Liver (tissue), 9 donors: Measurements from ENCODE around the gene SLC25A13. TPM values are rescaled to one million over a fixed set of nuclear protein-coding genes. Genes with fewer than 3 reads are reported as not detected.

Experiments used
- DNase-seq: peaks from one replicate; pipeline ENCODE4 v3.0.0-alpha.2; 2017; ENCODE audit warnings: low spot score
- H3K27ac ChIP-seq, 2 donors: one replicate each; pipeline ENCODE4 v1.7.0; 2013; ENCODE audit warnings: inconsistent platforms in 2 of 2, low read length in 2 of 2, control low read depth in 1 of 2, low read depth in 1 of 2, mild to moderate bottlenecking in 1 of 2
- H3K27me3 ChIP-seq, 4 donors: one replicate each; pipeline versions ENCODE4 v1.6.1 to v1.7.0; 2013; ENCODE audit warnings: low read length in 3 of 4, inconsistent platforms in 1 of 4, mild to moderate bottlenecking in 1 of 4, moderate library complexity in 1 of 4; ENCODE audit not compliant: control insufficient read depth in 4 of 4, insufficient read depth in 4 of 4
- H3K36me3 ChIP-seq, 4 donors: one replicate each; pipeline versions ENCODE4 v1.6.1 to v1.7.0; 2013; ENCODE audit warnings: low read length in 3 of 4, mild to moderate bottlenecking in 3 of 4, low read depth in 1 of 4, moderate library complexity in 1 of 4; ENCODE audit not compliant: control insufficient read depth in 4 of 4, insufficient read depth in 3 of 4
- H3K4me1 ChIP-seq, 4 donors: one replicate each; pipeline versions ENCODE4 v1.6.1 to v1.7.0; 2013; ENCODE audit warnings: low read length in 3 of 4, mild to moderate bottlenecking in 3 of 4, moderate library complexity in 1 of 4; ENCODE audit not compliant: control insufficient read depth in 4 of 4, insufficient read depth in 4 of 4
- H3K4me3 ChIP-seq, 3 donors: one replicate each; pipeline versions ENCODE4 v1.6.1 to v1.7.0; 2013; ENCODE audit warnings: low read length in 3 of 3, control low read depth in 1 of 3, low read depth in 1 of 3, mild to moderate bottlenecking in 1 of 3
- H3K9ac ChIP-seq, 2 donors: one replicate each; pipeline ENCODE4 v1.7.0; 2013; ENCODE audit warnings: low read length in 2 of 2, mild to moderate bottlenecking in 2 of 2, moderate library complexity in 2 of 2, control low read depth in 1 of 2, low read depth in 1 of 2
- H3K9me3 ChIP-seq, 4 donors: one replicate each; pipeline versions ENCODE4 v1.6.1 to v1.7.0; 2013; ENCODE audit warnings: low read length in 3 of 4; ENCODE audit not compliant: control insufficient read depth in 4 of 4
- ATF3 ChIP-seq: IDR thresholded peaks from 2 replicates; pipeline ENCODE4 v1.6.1; 2016; ENCODE audit warnings: antibody characterized with exemption
- CTCF ChIP-seq: fragments of 150-350 bp; IDR thresholded peaks from 2 replicates; pipeline ENCODE4 v1.5.1; 2017; ENCODE audit warnings: improper control_type of control experiment, low read depth, low read length; ENCODE audit not compliant: missing input control
- FOXA1 ChIP-seq: IDR thresholded peaks from 2 replicates; pipeline ENCODE4 v1.6.1; 2016; ENCODE audit warnings: antibody characterized with exemption
- FOXA2 ChIP-seq: IDR thresholded peaks from 2 replicates; pipeline ENCODE4 v1.6.1; 2016; ENCODE audit warnings: antibody characterized with exemption
- GABPA ChIP-seq, 2 donors: IDR thresholded peaks in 1 of 2; conservative IDR thresholded peaks in 1 of 2; 2 replicates each; pipeline ENCODE4 v1.6.1; 2016; ENCODE audit warnings: antibody characterized with exemption in 2 of 2, mild to moderate bottlenecking in 1 of 2, moderate library complexity in 1 of 2
- HNF4A ChIP-seq, 2 donors: conservative IDR thresholded peaks; 2 replicates each; pipeline ENCODE4 v1.6.1; 2016; ENCODE audit warnings: antibody characterized with exemption in 2 of 2, mild to moderate bottlenecking in 2 of 2
- HNF4G ChIP-seq: IDR thresholded peaks from 2 replicates; pipeline ENCODE4 v1.6.1; 2016; ENCODE audit warnings: antibody characterized with exemption
- JUND ChIP-seq, 2 donors: IDR thresholded peaks; 2 replicates each; pipeline ENCODE4 v1.6.1; 2016; ENCODE audit warnings: antibody characterized with exemption in 2 of 2
- MAX ChIP-seq: IDR thresholded peaks from 2 replicates; pipeline ENCODE4 v1.6.1; 2016; ENCODE audit warnings: antibody characterized with exemption
- NR2F2 ChIP-seq: IDR thresholded peaks from 2 replicates; pipeline ENCODE4 v1.6.1; 2016; ENCODE audit warnings: antibody characterized with exemption
- REST ChIP-seq: IDR thresholded peaks from 2 replicates; pipeline ENCODE4 v1.6.1; 2016; ENCODE audit warnings: antibody characterized with exemption, mild to moderate bottlenecking
- SP1 ChIP-seq: IDR thresholded peaks from 2 replicates; pipeline ENCODE4 v1.6.1; 2018; ENCODE audit warnings: antibody characterized with exemption, mild to moderate bottlenecking
- TAF1 ChIP-seq: conservative IDR thresholded peaks from 2 replicates; pipeline ENCODE4 v1.6.1; 2016; ENCODE audit warnings: antibody characterized with exemption, mild to moderate bottlenecking
- YY1 ChIP-seq: IDR thresholded peaks from 2 replicates; pipeline ENCODE4 v1.6.1; 2016; ENCODE audit warnings: antibody characterized with exemption, mild to moderate bottlenecking
- ZBTB33 ChIP-seq: IDR thresholded peaks from 2 replicates; pipeline ENCODE4 v1.6.1; 2016; ENCODE audit warnings: antibody characterized with exemption
- WGBS: extraction: QIAGEN DNeasy Blood & Tissue Kit; methylation state at CpG from one replicate; pipeline ENCODE4 v1.1.7; 2013; 5-methylcytosine and 5-hydroxymethylcytosine counted together
- polyA plus RNA-seq, 2 donors: library from polyadenylated mRNA; stranded (reverse) in 1 of 2; unstranded in 1 of 2; fragments of 200-250 nt in 1 of 2; fragments of >200 nt in 1 of 2; fragmentation: Nextera tagmentation in 1 of 2; extraction: Ambion mirVana in 1 of 2; gene quantifications; one replicate each; pipeline versions ENCODE4 v1.2.1 to v1.2.3, GENCODE V29; 2013 to 2015
- total RNA-seq, 2 donors: library from RNA; depleted of rRNA; stranded (reverse); fragments of >200 nt; gene quantifications; one replicate each; pipeline ENCODE4 v1.2.3, GENCODE V29; 2014
- donor health status: healthy.
- donor health status: healthy.
- donor health status: healthy.
- donor health status: healthy.
- donor health status: healthy.

SLC25A13 gene
- total and polyA plus RNA-seq, 4 donors = 45.6 to 116 (median 63.9) TPM

DNA sequence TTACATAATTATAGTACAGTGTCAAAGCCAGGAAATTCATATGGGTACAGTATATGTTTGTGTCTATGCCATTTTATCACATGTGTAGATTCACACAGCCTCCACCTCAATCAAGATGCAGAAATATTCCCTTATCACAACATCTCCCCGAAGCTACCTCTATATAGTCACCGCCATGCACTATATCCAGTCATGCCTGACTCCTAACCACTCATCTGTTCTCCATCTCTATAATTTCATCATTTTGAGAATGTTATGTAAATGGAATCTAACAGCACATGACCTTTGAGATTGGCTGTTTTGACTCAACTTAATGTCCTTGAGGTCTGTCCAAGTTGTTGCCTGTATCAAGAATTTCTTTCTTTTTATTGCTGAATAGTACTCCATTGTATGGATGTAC, 22.3 kb upstream of the SLC25A13 start:
- no peak for TF ChIP-seq MAX
- TF ChIP-seq FOXA1 = no peak
- no peak for TF ChIP-seq TAF1
- TF ChIP-seq ATF3 = no peak
- no peak for TF ChIP-seq SP1
- no peak for TF ChIP-seq HNF4G
- no peak for TF ChIP-seq HNF4A (conservative IDR thresholded peaks at IDR 0.05)
- no peak for TF ChIP-seq GABPA (IDR thresholded peaks at IDR 0.05 in 1 of 2, conservative IDR thresholded peaks at IDR 0.05 in 1 of 2)
- no peak for TF ChIP-seq ZBTB33
- TF ChIP-seq FOXA2 = no peak
- no peak for TF ChIP-seq CTCF
- TF ChIP-seq REST = no peak
- no peak for TF ChIP-seq NR2F2
- no peak for TF ChIP-seq YY1
- TF ChIP-seq JUND (IDR thresholded peaks at IDR 0.05) = no peak
- Histone ChIP-seq H3K4me1 (no peaks in the 10 kb centered on the region), H3K9me3 (no peaks in the 10 kb centered on the region), H3K4me3 (no peak overlapping the region), H3K27ac (no peak overlapping the region), H3K9ac (no peak overlapping the region), H3K27me3 (no peaks in the 10 kb centered on the region), H3K36me3 (no peaks in the 10 kb centered on the region)
- no peak for DNase-seq
- WGBS = 97% methylated on average over 2 of the region's 2 CpGs

DNA sequence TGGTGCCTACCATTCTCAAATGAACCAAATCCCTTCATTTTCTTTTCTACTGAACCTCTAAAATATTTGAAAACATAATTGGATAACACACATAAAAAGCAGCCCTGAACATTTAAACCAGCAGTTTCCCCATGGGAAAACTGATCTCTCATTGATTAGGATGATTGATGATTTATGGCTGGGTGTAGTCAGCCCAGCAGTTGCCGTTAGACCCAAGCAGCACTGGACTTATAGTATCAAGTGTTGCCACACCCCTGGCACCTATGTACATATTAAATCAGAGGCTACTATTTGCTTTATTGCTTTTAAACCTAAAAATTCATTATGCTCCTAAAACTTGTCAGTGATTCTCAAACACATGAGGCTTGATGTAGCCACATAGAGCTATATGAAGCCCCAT, 20.2 kb upstream of the SLC25A13 start:
- H3K4me3 ChIP-seq = no peak overlapping the region
- H3K36me3 ChIP-seq = no peaks in the 10 kb centered on the region
- DNase-seq = no peak
- H3K27me3 ChIP-seq = no peaks in the 10 kb centered on the region
- no peaks in the 10 kb centered on the region for H3K4me1 ChIP-seq
- no peak for TF ChIP-seq GABPA (IDR thresholded peaks at IDR 0.05 in 1 of 2, conservative IDR thresholded peaks at IDR 0.05 in 1 of 2)
- TF ChIP-seq REST = no peak
- no peak for TF ChIP-seq SP1
- no peak for TF ChIP-seq TAF1
- no peaks in the 10 kb centered on the region for H3K9me3 ChIP-seq
- H3K27ac ChIP-seq = no peak overlapping the region
- 83% methylated on average over 1 of the region's 1 CpG for WGBS
- H3K9ac ChIP-seq = no peak overlapping the region
